Measurements from ENCODE around the gene ATP8B1. TPM values are rescaled to one million over a fixed set of nuclear protein-coding genes. Genes with fewer than 3 reads are reported as not detected.

Gene ATP8B1
- total RNA-seq, 1 experiment from 2014 or later = 5.6 TPM

DNA sequence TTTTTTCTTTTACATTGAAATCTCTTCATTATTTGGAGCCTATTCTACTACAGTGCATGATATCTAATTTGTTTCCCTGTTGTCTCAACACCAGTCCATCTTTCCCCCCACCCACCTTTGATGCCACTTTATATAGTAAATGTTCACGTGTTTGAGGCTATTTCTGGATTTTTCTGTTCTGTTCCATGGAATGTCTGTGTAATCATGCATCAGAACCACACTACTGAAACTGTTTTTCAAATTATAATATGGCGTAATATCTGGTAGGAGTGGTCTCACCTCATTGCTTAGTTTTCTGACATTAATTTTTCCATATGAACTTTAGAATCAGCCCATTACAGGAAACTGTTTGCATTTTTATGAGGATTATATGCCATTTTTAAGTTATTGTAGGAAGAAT is 162.4 kb downstream of the ATP8B1 start:
- TF ChIP-seq, protein P1, sequence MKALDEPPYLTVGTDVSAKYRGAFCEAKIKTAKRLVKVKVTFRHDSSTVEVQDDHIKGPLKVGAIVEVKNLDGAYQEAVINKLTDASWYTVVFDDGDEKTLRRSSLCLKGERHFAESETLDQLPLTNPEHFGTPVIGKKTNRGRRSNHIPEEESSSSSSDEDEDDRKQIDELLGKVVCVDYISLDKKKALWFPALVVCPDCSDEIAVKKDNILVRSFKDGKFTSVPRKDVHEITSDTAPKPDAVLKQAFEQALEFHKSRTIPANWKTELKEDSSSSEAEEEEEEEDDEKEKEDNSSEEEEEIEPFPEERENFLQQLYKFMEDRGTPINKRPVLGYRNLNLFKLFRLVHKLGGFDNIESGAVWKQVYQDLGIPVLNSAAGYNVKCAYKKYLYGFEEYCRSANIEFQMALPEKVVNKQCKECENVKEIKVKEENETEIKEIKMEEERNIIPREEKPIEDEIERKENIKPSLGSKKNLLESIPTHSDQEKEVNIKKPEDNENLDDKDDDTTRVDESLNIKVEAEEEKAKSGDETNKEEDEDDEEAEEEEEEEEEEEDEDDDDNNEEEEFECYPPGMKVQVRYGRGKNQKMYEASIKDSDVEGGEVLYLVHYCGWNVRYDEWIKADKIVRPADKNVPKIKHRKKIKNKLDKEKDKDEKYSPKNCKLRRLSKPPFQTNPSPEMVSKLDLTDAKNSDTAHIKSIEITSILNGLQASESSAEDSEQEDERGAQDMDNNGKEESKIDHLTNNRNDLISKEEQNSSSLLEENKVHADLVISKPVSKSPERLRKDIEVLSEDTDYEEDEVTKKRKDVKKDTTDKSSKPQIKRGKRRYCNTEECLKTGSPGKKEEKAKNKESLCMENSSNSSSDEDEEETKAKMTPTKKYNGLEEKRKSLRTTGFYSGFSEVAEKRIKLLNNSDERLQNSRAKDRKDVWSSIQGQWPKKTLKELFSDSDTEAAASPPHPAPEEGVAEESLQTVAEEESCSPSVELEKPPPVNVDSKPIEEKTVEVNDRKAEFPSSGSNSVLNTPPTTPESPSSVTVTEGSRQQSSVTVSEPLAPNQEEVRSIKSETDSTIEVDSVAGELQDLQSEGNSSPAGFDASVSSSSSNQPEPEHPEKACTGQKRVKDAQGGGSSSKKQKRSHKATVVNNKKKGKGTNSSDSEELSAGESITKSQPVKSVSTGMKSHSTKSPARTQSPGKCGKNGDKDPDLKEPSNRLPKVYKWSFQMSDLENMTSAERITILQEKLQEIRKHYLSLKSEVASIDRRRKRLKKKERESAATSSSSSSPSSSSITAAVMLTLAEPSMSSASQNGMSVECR (CRISPR knock-in tag; IDR thresholded peaks at IDR 0.05; ENCODE audit: borderline replicate concordance) = no peak
- TF ChIP-seq, protein P2, sequence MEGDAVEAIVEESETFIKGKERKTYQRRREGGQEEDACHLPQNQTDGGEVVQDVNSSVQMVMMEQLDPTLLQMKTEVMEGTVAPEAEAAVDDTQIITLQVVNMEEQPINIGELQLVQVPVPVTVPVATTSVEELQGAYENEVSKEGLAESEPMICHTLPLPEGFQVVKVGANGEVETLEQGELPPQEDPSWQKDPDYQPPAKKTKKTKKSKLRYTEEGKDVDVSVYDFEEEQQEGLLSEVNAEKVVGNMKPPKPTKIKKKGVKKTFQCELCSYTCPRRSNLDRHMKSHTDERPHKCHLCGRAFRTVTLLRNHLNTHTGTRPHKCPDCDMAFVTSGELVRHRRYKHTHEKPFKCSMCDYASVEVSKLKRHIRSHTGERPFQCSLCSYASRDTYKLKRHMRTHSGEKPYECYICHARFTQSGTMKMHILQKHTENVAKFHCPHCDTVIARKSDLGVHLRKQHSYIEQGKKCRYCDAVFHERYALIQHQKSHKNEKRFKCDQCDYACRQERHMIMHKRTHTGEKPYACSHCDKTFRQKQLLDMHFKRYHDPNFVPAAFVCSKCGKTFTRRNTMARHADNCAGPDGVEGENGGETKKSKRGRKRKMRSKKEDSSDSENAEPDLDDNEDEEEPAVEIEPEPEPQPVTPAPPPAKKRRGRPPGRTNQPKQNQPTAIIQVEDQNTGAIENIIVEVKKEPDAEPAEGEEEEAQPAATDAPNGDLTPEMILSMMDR (IDR thresholded peaks at IDR 0.05) = no peak
- TF ChIP-seq SMAD3 (CRISPR knock-in tag; IDR thresholded peaks at IDR 0.05; ENCODE audit: borderline replicate concordance) = no peak
- TF ChIP-seq CREM (CRISPR knock-in tag; IDR thresholded peaks at IDR 0.05) = no peak
- no peaks in the 10 kb centered on the region for H3K27me3 Mint-ChIP-seq (ENCODE audit: low read depth)
- H3K9me3 Mint-ChIP-seq = peaks cover 10% of the 10 kb centered on the region
- H3K4me1 Mint-ChIP-seq = no peaks in the 10 kb centered on the region
- no peak overlapping the region for H3K27ac Mint-ChIP-seq
- no peak overlapping the region for H3K4me3 Mint-ChIP-seq
- ChIA-PET CTCF (no interaction called here), POLR2A (no interaction called here)
- H3K36me3 Mint-ChIP-seq = peaks cover 33% of the 10 kb centered on the region
- ATAC-seq (no peak), DNase-seq (ENCODE audit: low spot score) (no peak)

DNA sequence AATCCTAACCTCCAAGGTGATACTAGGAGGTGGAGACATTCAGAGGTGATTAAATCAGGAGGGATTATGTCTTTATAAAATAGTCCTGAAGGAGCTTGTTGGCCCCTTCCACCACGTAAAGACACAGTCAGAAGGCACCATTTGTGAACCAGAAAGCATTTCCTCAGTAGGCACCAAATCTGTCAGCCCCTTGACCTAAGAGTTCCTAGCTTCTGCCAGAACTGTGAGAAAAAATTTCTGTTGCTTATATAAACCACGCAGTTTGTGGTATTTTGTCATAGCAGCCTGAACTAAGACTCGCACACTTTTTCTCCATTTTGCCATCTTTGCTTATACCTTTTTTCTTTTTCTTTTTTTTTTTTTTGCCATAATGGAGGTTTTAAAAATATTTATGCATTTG is 162.9 kb downstream of the ATP8B1 start:
- Mint-ChIP-seq H3K27me3 (ENCODE audit: low read depth) (no peaks in the 10 kb centered on the region), H3K9me3 (peaks cover 10% of the 10 kb centered on the region), H3K4me1 (no peaks in the 10 kb centered on the region), H3K36me3 (peaks cover 33% of the 10 kb centered on the region), H3K4me3 (no peak overlapping the region), H3K27ac (no peak overlapping the region)
- ChIA-PET POLR2A (no interaction called here), CTCF (no interaction called here)
- DNase-seq (ENCODE audit: low spot score) (no peak), ATAC-seq (no peak)
- TF ChIP-seq, protein P3, sequence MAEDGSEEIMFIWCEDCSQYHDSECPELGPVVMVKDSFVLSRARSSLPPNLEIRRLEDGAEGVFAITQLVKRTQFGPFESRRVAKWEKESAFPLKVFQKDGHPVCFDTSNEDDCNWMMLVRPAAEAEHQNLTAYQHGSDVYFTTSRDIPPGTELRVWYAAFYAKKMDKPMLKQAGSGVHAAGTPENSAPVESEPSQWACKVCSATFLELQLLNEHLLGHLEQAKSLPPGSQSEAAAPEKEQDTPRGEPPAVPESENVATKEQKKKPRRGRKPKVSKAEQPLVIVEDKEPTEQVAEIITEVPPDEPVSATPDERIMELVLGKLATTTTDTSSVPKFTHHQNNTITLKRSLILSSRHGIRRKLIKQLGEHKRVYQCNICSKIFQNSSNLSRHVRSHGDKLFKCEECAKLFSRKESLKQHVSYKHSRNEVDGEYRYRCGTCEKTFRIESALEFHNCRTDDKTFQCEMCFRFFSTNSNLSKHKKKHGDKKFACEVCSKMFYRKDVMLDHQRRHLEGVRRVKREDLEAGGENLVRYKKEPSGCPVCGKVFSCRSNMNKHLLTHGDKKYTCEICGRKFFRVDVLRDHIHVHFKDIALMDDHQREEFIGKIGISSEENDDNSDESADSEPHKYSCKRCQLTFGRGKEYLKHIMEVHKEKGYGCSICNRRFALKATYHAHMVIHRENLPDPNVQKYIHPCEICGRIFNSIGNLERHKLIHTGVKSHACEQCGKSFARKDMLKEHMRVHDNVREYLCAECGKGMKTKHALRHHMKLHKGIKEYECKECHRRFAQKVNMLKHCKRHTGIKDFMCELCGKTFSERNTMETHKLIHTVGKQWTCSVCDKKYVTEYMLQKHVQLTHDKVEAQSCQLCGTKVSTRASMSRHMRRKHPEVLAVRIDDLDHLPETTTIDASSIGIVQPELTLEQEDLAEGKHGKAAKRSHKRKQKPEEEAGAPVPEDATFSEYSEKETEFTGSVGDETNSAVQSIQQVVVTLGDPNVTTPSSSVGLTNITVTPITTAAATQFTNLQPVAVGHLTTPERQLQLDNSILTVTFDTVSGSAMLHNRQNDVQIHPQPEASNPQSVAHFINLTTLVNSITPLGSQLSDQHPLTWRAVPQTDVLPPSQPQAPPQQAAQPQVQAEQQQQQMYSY (CRISPR knock-in tag; IDR thresholded peaks at IDR 0.05) = no peak
- TF ChIP-seq MYBL2 (CRISPR knock-in tag; IDR thresholded peaks at IDR 0.05) (no peak), ZNF138 (CRISPR knock-in tag; conservative IDR thresholded peaks at IDR 0.05) (no peak), ZNF219 (CRISPR knock-in tag; IDR thresholded peaks at IDR 0.05; ENCODE audit: borderline replicate concordance) (no peak), CREM (CRISPR knock-in tag; IDR thresholded peaks at IDR 0.05) (no peak), ZNF317 (CRISPR knock-in tag; IDR thresholded peaks at IDR 0.05; ENCODE audit: borderline replicate concordance, low read depth) (no peak), NR2C2 (CRISPR knock-in tag; IDR thresholded peaks at IDR 0.05) (no peak), GTF2I (CRISPR knock-in tag; conservative IDR thresholded peaks at IDR 0.05) (no peak), CREB1 (CRISPR knock-in tag; IDR thresholded peaks at IDR 0.05) (no peak), NFE2L1 (CRISPR knock-in tag; IDR thresholded peaks at IDR 0.05) (no peak), TCF7 (CRISPR knock-in tag; IDR thresholded peaks at IDR 0.05; ENCODE audit: low read depth) (no peak)
- TF ChIP-seq, protein P4, sequence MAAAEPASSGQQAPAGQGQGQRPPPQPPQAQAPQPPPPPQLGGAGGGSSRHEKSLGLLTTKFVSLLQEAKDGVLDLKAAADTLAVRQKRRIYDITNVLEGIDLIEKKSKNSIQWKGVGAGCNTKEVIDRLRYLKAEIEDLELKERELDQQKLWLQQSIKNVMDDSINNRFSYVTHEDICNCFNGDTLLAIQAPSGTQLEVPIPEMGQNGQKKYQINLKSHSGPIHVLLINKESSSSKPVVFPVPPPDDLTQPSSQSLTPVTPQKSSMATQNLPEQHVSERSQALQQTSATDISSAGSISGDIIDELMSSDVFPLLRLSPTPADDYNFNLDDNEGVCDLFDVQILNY (CRISPR knock-in tag; IDR thresholded peaks at IDR 0.05) = no peak
- TF ChIP-seq, protein P2 (IDR thresholded peaks at IDR 0.05) = no peak
- TF ChIP-seq, protein P5, sequence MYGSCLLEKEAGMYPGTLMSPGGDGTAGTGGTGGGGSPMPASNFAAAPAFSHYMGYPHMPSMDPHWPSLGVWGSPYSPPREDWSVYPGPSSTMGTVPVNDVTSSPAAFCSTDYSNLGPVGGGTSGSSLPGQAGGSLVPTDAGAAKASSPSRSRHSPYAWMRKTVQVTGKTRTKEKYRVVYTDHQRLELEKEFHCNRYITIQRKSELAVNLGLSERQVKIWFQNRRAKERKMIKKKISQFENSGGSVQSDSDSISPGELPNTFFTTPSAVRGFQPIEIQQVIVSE (CRISPR knock-in tag; IDR thresholded peaks at IDR 0.05; ENCODE audit: borderline replicate concordance) = no peak
- TF ChIP-seq, protein P6, sequence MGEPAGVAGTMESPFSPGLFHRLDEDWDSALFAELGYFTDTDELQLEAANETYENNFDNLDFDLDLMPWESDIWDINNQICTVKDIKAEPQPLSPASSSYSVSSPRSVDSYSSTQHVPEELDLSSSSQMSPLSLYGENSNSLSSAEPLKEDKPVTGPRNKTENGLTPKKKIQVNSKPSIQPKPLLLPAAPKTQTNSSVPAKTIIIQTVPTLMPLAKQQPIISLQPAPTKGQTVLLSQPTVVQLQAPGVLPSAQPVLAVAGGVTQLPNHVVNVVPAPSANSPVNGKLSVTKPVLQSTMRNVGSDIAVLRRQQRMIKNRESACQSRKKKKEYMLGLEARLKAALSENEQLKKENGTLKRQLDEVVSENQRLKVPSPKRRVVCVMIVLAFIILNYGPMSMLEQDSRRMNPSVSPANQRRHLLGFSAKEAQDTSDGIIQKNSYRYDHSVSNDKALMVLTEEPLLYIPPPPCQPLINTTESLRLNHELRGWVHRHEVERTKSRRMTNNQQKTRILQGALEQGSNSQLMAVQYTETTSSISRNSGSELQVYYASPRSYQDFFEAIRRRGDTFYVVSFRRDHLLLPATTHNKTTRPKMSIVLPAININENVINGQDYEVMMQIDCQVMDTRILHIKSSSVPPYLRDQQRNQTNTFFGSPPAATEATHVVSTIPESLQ (CRISPR knock-in tag; IDR thresholded peaks at IDR 0.05) = no peak
- TF ChIP-seq, protein P7, sequence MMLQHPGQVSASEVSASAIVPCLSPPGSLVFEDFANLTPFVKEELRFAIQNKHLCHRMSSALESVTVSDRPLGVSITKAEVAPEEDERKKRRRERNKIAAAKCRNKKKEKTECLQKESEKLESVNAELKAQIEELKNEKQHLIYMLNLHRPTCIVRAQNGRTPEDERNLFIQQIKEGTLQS (CRISPR knock-in tag; conservative IDR thresholded peaks at IDR 0.05) = no peak
